Central memory CD8-positive, alpha-beta T cell (primary cell): ENCODE measurements around the gene METRN.
"Not testable (repeated sequence)": the region's sequence is repeated elsewhere in the genome, so short reads cannot be mapped to it uniquely, and the experiment has no call there.

Experiments used
- ATAC-seq: fragments of 150-1000 bp; cut with Tn5 transposase; replicated peaks from 2 replicates; pipeline ENCODE4 v1.10.0; 2022; ENCODE audit warnings: mild to moderate bottlenecking, moderate FRiP score, moderate number of reproducible peaks; ENCODE audit not compliant: poor library complexity, severe bottlenecking; ENCODE audit errors: extremely low read depth
- DNase-seq, 2 donors: peaks; one replicate each; pipeline ENCODE4 v3.0.0; 2021; ENCODE audit warnings: low spot score in 2 of 2
- H3K27ac Mint-ChIP-seq: one replicate; pipeline ENCODE4 v1.8.0; 2022; ENCODE audit warnings: low read depth, mild to moderate bottlenecking, moderate library complexity, mixed read lengths
- H3K27me3 Mint-ChIP-seq: one replicate; pipeline ENCODE4 v1.8.0; 2022; ENCODE audit warnings: mixed read lengths
- H3K36me3 Mint-ChIP-seq: one replicate; pipeline ENCODE4 v1.8.0; 2022; ENCODE audit warnings: mild to moderate bottlenecking, moderate library complexity, mixed read lengths; ENCODE audit not compliant: insufficient read depth
- H3K4me1 Mint-ChIP-seq: one replicate; pipeline ENCODE4 v1.8.0; 2022; ENCODE audit warnings: mixed read lengths
- H3K4me3 Mint-ChIP-seq: one replicate; pipeline ENCODE4 v1.8.0; 2022; ENCODE audit warnings: mild to moderate bottlenecking, moderate library complexity, mixed read lengths
- H3K9me3 Mint-ChIP-seq: one replicate; pipeline ENCODE4 v1.8.0; 2022; ENCODE audit warnings: mixed read lengths

The METRN gene

DNA sequence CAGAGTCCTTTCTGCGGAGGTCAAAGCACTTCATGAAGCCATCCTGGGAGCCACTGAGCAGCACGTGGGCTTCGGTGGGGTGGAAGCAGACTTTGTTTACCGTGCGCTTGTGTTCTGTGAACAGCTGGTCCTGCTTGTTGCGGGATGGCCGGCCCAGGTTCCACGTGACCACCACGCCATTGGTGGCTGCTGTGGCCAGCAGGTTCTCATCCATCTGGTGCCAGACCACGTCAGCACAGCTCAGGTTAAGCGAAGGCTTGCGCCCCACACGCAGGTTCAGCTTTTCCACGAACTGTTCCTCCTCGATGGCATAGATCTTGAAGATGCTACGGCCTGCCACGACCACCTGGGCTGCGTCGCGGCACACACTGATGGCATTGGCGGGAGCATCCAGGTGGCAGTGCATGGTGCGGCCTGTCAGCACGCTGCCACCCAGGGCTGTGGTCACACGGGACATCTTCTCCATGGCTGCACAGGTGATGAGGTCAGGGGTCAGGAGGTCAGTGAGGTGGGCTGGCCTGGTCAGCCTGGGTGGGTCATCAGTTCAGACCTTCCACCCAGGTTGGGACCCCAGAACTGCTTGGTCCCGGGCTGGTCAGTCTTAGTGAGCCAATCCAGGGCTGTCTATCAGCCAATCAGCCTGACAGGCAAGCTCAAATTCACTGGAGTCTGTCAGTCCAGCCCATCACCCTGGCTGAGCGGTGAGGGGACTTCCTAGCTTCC lies 25.6 kb upstream of the METRN start:
- H3K27ac Mint-ChIP-seq, result peak overlapping the region; percentile 93
- ATAC-seq (no peak), DNase-seq (no peak)
- peaks cover 5% of the 10 kb centered on the region for H3K9me3 Mint-ChIP-seq
- H3K4me1 Mint-ChIP-seq, result peaks cover 15% of the 10 kb centered on the region
- peaks cover 10% of the 10 kb centered on the region for H3K27me3 Mint-ChIP-seq
- peaks cover 11% of the 10 kb centered on the region for H3K36me3 Mint-ChIP-seq
- H3K4me3 Mint-ChIP-seq, result peak overlapping the region; percentile 87

DNA sequence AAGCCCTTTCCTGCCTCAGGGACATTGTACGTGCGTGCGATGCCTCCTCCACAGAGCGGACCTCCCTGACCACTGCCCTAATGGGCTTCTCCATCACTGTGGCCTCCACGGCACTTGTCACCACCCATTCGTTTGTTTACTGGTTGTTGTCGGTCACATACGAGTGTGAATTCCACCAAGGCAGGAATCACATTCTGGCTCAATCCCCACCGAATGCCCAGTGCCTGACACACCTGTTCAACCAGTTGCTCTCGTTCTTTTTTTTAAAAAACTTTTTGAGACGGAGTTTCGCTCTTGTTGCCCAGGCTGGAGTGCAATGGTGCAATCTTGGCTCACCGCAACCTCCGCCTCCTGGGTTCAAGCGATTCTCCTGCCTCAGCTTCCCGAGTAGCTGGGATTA lies 23.7 kb upstream of the METRN start:
- H3K27me3 Mint-ChIP-seq, result peaks cover 10% of the 10 kb centered on the region
- not testable (repeated sequence) for H3K9me3 Mint-ChIP-seq, DNase-seq, ATAC-seq
- H3K27ac Mint-ChIP-seq, result peak overlapping the region; percentile 93
- H3K4me1 Mint-ChIP-seq, result peaks cover 19% of the 10 kb centered on the region
- H3K36me3 Mint-ChIP-seq, result peaks cover 12% of the 10 kb centered on the region
- peak overlapping the region; percentile 87 for H3K4me3 Mint-ChIP-seq

DNA sequence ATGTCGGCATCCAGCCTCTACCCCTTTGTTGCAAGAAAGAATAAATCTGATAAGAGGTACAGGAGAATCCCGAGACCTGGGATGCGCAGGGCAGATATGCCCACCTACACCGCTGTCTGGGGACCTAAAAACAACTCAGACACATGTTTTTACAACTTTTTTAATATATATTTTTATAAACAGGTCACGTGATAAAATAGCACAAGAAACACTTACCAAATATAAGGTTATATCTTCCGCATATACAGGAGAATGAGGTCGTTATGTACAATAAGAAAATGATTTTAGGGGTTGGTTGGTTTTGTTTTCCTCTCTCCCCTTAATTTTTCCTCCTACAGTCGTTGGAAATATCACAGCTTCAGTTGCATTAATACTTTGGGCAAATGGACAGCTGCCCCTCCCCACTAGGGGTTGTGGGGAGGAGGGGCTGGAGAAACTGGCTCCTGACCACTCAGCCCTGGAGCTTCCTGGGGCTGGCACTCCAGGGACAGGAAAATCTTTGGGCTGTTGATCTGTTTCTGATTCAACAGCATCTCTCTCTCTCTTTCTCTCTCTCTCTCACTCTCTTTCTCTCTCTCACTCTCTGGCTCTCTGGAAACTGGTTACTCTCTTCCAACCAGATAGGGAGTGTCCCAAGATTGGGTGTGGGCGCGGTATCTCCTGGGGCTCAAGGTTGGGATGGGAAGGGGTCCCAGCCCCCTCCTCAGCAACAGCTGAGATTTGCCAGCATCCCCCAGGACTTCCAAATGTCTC lies 22.4 kb upstream of the METRN start:
- Mint-ChIP-seq H3K27me3 (peaks cover 10% of the 10 kb centered on the region), H3K27ac (no peak overlapping the region), H3K36me3 (peaks cover 12% of the 10 kb centered on the region), H3K4me1 (peaks cover 20% of the 10 kb centered on the region), H3K4me3 (peak overlapping the region; percentile 22), H3K9me3 (peaks cover 5% of the 10 kb centered on the region)
- no peak for ATAC-seq
- DNase-seq, result no peak

DNA sequence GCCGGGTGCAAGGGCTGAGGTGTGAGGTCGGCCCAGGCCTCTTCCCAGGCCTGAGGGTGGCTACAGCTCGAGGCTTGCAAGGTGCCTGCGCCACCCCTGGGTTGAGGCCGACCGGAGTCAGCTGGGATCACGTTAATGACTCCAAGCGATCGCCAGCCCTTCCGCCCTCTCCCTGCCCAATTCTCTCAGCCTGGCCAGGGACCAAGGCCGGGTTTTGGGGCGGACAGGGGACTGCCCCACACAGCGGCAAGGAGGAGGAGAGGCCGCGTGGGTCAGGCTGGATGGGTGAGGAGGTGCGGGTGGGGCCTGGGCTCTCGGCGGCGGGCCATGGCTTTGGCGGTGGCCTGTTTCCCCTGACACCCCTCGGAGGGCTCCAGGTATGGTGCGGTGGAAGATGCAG lies 21.6 kb upstream of the METRN start:
- DNase-seq, result no peak
- Mint-ChIP-seq H3K27me3 (peaks cover 10% of the 10 kb centered on the region), H3K9me3 (peaks cover 5% of the 10 kb centered on the region), H3K4me3 (peak overlapping the region; percentile 22), H3K27ac (no peak overlapping the region), H3K4me1 (peaks cover 20% of the 10 kb centered on the region), H3K36me3 (peaks cover 12% of the 10 kb centered on the region)
- no peak for ATAC-seq

DNA sequence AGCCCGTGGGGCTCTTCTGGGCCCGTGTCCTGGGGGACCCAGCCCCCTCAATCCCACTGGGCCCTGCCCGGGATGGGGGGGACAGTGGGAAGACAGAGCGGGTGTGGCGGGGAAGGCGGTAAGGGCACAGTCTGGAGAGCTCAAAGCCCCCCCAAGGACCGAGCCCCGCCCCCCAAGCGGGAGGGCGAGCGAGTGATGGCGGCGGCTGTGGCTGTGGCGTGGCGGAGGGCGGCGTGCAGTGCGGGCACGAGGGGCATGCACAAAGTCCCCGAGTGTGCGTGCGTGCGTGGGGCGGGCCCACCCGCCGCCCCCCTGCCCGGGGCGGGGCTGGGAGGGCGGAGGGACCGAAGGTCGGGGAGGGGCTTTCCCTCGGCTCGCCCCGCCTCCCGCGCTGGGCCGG lies 21.2 kb upstream of the METRN start:
- Mint-ChIP-seq H3K27me3 (peaks cover 10% of the 10 kb centered on the region), H3K4me1 (peaks cover 20% of the 10 kb centered on the region), H3K27ac (no peak overlapping the region), H3K4me3 (peak overlapping the region; percentile 70), H3K36me3 (peaks cover 12% of the 10 kb centered on the region), H3K9me3 (peaks cover 5% of the 10 kb centered on the region)
- ATAC-seq (no peak), DNase-seq (no peak)

DNA sequence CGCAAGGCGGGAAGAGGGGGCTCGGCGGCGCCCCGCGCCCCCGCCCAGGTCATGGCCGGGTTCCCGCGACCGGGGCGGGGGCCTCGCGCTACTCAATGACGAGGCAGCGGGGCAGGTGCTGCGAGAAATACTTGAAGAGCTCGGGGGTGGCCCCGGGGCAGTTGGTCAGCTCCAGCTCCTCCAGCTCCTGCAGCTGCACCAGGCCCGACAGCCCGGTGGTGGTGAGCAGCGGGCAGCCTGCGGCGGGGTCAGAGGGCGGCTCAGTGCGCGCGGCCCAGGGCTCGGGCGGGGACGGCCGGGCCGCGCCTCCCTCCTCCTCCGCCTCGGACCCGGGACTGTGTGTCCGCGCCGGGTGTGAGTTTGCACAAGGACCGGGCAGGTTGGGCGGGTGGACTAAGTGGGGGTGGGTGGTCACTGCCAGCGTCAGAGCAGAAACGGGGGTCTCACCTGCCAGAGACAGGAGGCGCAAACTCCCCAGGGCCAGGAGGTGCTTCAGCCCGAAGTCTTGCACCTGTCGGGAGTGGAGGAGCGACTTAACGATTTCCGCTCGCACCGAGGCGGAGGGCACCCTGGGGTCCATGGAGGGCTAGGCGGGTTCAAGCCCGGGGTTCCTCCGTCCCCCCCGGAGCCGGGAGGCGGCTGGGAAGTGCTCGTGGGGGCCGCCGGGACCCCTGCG lies 20.6 kb upstream of the METRN start:
- Mint-ChIP-seq H3K27ac (no peak overlapping the region), H3K27me3 (peaks cover 10% of the 10 kb centered on the region), H3K9me3 (peaks cover 5% of the 10 kb centered on the region), H3K4me3 (peak overlapping the region; percentile 70), H3K4me1 (peaks cover 20% of the 10 kb centered on the region), H3K36me3 (peaks cover 12% of the 10 kb centered on the region)
- DNase-seq, result no peak
- no peak for ATAC-seq

DNA sequence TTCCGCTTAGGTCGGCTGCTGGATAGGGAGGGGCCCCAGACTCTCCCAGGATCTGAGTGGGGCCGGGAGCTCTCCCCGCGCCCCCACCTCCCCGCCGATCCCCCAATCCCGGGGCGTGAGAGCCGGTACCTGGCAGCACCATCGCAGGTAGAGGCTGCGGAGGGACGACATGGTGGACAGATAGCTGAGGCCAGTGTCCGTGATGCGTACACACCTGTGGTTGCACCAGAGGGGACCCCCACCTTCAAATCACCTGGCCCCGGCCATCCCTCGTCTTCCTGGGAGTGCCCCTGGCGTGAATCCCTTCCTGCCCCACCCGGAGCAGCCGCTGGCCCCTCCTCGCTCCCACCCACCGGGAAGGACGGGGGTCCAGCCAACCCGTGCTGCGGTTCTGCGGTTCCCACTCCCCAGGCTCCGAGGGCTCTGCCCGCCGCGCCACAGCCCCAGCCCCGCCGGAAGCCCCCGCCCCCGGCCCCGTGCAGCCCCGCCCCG lies 20.0 kb upstream of the METRN start:
- peak overlapping the region; percentile 70 for H3K4me3 Mint-ChIP-seq
- peaks cover 10% of the 10 kb centered on the region for H3K27me3 Mint-ChIP-seq
- H3K27ac Mint-ChIP-seq, result no peak overlapping the region
- peaks cover 20% of the 10 kb centered on the region for H3K4me1 Mint-ChIP-seq
- ATAC-seq, result no peak
- H3K36me3 Mint-ChIP-seq, result peaks cover 12% of the 10 kb centered on the region
- DNase-seq, result no peak
- peaks cover 5% of the 10 kb centered on the region for H3K9me3 Mint-ChIP-seq

DNA sequence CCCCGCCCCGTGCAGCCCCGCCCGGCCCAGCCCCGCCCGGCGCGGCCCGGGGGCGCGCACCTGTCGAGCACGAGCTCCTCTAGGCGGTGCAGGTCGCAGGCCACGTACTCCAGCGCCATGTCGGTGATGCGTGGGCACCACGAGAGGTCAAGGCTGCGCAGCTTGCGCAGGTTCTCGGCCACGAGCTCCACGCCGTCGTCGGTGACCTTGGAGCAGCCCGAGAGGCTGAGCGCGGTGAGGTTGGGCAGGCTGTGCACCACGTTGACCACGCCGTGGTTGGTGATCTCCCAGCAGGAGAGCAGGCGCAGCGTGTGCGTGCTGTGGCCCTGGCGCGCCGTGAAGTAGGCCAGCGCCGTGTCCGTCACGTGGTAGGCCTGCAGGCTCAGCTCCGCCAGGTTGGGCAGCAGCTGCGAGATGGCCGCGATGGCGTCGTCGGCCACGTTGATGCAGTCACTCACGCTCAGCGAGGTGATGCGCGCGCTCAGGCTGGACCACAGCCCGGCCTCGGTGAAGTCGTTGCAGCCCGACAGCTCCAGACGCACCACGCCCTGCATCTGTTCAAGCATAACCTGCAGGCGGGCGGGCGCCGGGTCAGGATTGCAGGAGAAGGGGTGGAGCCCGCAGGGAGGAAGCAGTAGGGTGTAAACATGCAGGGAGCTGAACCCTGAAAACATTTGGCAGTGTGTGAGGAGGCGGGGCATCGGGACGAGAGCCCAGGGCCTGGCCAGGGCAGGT lies 19.4 kb upstream of the METRN start:
- ATAC-seq (peak; percentile 60), DNase-seq (peak in 1 of 2 donors; percentile 34)
- H3K27ac Mint-ChIP-seq, result no peak overlapping the region
- H3K4me1 Mint-ChIP-seq, result peaks cover 20% of the 10 kb centered on the region
- peaks cover 5% of the 10 kb centered on the region for H3K9me3 Mint-ChIP-seq
- peak overlapping the region; percentile 70 for H3K4me3 Mint-ChIP-seq
- H3K27me3 Mint-ChIP-seq, result peaks cover 10% of the 10 kb centered on the region
- peaks cover 10% of the 10 kb centered on the region for H3K36me3 Mint-ChIP-seq

DNA sequence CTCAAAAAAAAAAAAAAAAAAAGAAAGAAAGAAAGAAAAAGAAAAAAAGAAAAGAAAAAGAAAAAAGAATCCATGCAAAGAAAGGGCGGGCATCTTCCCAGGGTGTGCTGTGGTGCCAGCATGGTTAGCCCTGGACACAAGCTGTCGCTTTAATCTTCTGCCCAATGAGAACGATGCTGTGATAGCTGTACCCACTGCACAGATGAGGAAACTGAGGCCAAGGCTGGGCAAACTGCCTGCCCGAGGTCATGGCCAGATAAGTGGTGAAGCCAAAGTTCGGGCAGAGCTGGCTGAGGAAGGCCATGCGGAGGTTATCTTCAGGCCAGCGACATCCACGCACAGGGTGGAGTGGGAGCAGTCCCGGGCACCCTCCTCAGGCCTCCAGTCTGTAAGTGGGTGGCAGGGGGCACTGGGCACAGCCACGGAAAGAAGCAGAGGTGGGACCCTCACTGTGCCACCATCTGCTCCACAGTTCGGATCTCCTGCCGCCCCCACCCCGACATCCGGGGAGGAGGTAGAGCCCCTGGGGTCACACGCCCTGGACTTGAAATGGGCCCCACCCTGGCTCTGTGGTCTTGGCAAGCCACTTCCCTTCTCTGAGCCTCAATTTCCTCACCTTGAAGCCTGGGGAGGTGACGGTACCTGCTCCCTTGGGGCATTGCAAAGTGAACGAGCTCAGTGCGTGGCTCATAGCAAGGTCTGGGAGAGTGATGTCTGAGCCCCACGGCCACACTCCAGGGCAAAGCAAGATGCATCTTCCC lies 15.8 kb upstream of the METRN start:
- Mint-ChIP-seq H3K27me3 (peaks cover 16% of the 10 kb centered on the region), H3K4me3 (no peak overlapping the region), H3K4me1 (peaks cover 9% of the 10 kb centered on the region), H3K36me3 (peaks cover 7% of the 10 kb centered on the region), H3K9me3 (no peaks in the 10 kb centered on the region), H3K27ac (no peak overlapping the region)
- DNase-seq (no peak), ATAC-seq (no peak)

DNA sequence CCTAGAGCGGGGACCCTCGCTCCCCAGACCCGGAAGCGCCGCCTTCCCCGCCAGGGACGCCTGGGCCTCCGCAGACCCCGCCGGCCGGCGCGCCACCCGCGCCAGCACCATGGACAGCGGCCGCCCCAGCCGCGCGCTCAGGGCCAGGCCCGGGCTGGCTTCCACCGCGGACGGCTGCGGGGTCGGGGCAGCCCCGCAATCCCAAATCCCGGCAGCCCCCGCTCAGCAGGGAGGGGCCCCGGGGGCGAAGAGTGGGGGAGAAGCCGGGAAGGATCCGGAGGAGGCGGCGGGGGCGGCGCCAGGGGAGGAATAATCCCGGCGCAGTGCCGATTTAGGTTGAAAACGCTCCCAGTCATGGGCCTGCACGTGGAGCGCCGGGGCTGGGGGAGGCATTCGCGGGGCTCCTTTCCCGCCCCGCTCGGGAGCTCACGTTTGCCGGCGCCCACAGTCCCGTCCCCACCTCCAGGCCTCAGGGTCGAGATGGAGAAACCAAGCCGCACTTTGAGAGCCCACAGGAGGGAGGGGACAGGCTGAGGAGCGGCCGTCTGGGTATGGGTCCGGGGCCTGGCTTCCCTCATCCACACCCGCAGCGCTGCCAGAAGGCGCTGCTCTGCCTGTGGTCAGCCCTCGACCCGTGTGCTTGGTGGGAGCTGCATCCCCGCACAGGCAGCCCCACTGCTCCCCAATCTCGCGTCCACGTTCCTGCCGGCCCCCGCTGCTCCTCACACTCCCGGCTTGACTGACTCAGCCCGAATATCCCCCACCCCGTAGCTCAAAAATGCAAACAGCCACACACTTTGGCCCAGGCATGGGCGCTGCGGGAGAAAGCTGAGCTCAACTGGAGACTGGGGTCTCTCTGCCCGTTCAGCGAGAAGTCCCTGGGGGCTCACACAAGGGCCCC lies 14.0 kb upstream of the METRN start:
- DNase-seq (no peak), ATAC-seq (no peak)
- H3K4me1 Mint-ChIP-seq, result peaks cover 4% of the 10 kb centered on the region
- peaks cover 4% of the 10 kb centered on the region for H3K36me3 Mint-ChIP-seq
- H3K9me3 Mint-ChIP-seq, result no peaks in the 10 kb centered on the region
- no peak overlapping the region for H3K27ac Mint-ChIP-seq
- peaks cover 16% of the 10 kb centered on the region for H3K27me3 Mint-ChIP-seq
- no peak overlapping the region for H3K4me3 Mint-ChIP-seq

DNA sequence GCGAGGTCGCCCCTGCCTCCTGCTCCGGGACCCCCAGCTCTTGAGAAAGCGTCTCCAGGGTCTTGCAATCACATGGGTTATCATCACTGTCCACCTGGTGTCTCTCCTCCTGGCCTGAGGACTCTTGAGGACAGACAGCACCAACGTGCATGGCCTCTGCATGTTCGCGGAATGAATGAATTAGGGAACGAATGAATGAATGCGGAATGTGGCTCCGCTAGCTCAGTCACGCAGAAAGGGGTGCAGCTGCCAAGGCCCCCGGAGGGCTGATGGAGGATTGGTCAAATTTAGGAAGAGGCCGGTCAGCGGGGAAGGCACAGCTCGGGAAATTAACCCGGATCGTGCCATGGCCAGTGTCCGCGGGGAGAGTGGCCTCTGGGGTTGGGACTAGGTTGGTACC lies 12.6 kb upstream of the METRN start:
- H3K9me3 Mint-ChIP-seq, result no peaks in the 10 kb centered on the region
- peaks cover 4% of the 10 kb centered on the region for H3K36me3 Mint-ChIP-seq
- no peaks in the 10 kb centered on the region for H3K4me1 Mint-ChIP-seq
- ATAC-seq, result no peak
- no peak overlapping the region for H3K27ac Mint-ChIP-seq
- no peak for DNase-seq
- H3K27me3 Mint-ChIP-seq, result peaks cover 25% of the 10 kb centered on the region
- no peak overlapping the region for H3K4me3 Mint-ChIP-seq
